NB4 (cell line): ENCODE measurements around the gene DOCK9.

Experiments
- DNase-seq: peaks from one replicate; pipeline ENCODE4 v3.0.0; 2010; ENCODE audit warnings: low read depth
- H3K4me3 ChIP-seq: one replicate; pipeline ENCODE4 v1.5.1; 2011; ENCODE audit warnings: mild to moderate bottlenecking, low read depth, low read length, moderate library complexity
- CTCF ChIP-seq: IDR thresholded peaks from one replicate; pipeline ENCODE4 v1.5.1; 2012; ENCODE audit warnings: low read depth, low read length
- MYC ChIP-seq: IDR thresholded peaks from 2 replicates; pipeline ENCODE4 v1.6.1; 2011; ENCODE audit warnings: low read depth, low read length
- POLR2A ChIP-seq: IDR thresholded peaks from 2 replicates; pipeline ENCODE4 v1.6.1; 2011; ENCODE audit warnings: mild to moderate bottlenecking; ENCODE audit not compliant: insufficient read length; ENCODE audit errors: extremely low read depth
- TF ChIP-seq, protein P1 (sequence below): IDR thresholded peaks from 2 replicates; pipeline ENCODE4 v1.6.1; 2011; ENCODE audit warnings: low read depth, low read length

DOCK9 gene

GRCh38 chr13:98892821-98893220 lies 85.0 kb downstream of the DOCK9 start:
- no peak overlapping the region for H3K4me3 ChIP-seq
- DNase-seq = peak; percentile 35
- TF ChIP-seq MYC = 0 out of 2 replicates have a peak, but pooled peaks have one; percentile 8
- TF ChIP-seq, protein P1, sequence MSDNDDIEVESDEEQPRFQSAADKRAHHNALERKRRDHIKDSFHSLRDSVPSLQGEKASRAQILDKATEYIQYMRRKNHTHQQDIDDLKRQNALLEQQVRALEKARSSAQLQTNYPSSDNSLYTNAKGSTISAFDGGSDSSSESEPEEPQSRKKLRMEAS = no peak; the same call in 1 of the 2 replicates
- TF ChIP-seq POLR2A = no peak
- TF ChIP-seq CTCF = no peak

GRCh38 chr13:98892077-98892476 lies 85.8 kb downstream of the DOCK9 start:
- DNase-seq = no peak
- no peak for TF ChIP-seq CTCF
- TF ChIP-seq POLR2A = no peak
- TF ChIP-seq, protein P1 = no peak
- TF ChIP-seq MYC = no peak
- H3K4me3 ChIP-seq = no peak overlapping the region

GRCh38 chr13:98890925-98891324 lies 86.9 kb downstream of the DOCK9 start:
- no peak for DNase-seq
- no peak overlapping the region for H3K4me3 ChIP-seq
- no peak for TF ChIP-seq POLR2A
- TF ChIP-seq, protein P1 = no peak
- TF ChIP-seq MYC = no peak
- TF ChIP-seq CTCF = no peak

DNA sequence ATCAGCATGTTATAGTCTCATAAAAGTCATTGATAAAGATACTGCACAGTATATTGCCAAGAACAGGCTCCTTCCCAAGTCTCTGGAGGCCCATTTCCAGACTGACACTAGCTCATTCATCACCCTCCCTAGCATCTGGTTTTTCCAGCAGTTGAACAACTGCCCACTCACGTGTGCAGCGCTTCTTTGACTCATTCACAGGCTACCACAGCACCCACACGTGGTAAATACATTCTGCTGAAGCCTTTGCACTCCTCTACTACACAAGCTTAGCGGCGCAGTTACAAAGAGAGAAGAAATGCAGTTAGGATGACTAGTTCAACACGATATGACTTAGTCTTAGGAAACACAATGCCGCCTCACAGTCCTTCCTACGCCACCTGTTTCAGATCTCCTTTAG lies 87.7 kb downstream of the DOCK9 start:
- DNase-seq = no peak
- TF ChIP-seq CTCF (no peak), POLR2A (no peak), MYC (no peak)
- TF ChIP-seq, protein P1 = no peak
- no peak overlapping the region for H3K4me3 ChIP-seq

- no peak for DNase-seq
- TF ChIP-seq MYC (no peak), POLR2A (no peak), CTCF (no peak)
- TF ChIP-seq, protein P1 = no peak
- no peak overlapping the region for H3K4me3 ChIP-seq
Measured at GRCh38 chr13:98889419-98890085, 88.3 kb downstream of the DOCK9 start.
